Measurements from ENCODE around the gene GRIK5. TPM values are rescaled to one million over a fixed set of nuclear protein-coding genes. Genes with fewer than 3 reads are reported as not detected.

GRIK5 gene
- total RNA-seq, 6 experiments from 2014 or later, result 0.15 to 0.42 (median 0.17) TPM; not detected in 2

DNA sequence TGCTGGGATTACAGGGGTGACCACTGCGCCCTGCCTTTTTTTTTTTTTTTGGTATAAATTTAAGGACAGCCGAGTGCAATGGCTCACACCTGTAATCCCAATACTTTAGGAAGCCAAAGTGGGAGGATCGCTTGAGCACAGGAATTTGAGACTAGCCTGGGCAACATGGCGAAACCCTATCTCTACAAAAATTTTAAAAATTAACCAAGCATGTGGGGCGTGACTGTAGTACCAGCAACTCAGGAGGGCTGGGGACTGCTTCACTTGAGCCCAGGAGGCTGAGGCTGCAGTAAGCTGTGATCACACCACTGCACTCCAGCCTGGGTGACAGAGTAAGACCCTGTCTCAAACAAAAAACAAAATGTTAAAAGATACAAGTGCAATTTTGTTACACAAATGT, 27.5 kb upstream of the GRIK5 start:
- DNase-seq (no peak), ATAC-seq (no peak)
- no peak for TF ChIP-seq POLR2A (IDR thresholded peaks at IDR 0.05)
- TF ChIP-seq, protein P1, sequence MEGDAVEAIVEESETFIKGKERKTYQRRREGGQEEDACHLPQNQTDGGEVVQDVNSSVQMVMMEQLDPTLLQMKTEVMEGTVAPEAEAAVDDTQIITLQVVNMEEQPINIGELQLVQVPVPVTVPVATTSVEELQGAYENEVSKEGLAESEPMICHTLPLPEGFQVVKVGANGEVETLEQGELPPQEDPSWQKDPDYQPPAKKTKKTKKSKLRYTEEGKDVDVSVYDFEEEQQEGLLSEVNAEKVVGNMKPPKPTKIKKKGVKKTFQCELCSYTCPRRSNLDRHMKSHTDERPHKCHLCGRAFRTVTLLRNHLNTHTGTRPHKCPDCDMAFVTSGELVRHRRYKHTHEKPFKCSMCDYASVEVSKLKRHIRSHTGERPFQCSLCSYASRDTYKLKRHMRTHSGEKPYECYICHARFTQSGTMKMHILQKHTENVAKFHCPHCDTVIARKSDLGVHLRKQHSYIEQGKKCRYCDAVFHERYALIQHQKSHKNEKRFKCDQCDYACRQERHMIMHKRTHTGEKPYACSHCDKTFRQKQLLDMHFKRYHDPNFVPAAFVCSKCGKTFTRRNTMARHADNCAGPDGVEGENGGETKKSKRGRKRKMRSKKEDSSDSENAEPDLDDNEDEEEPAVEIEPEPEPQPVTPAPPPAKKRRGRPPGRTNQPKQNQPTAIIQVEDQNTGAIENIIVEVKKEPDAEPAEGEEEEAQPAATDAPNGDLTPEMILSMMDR (IDR thresholded peaks at IDR 0.05), result no peak
- WGBS (ENCODE audit: insufficient coverage, low coverage, low lambda C conversion rate, missing lambda C conversion rate), result 50% methylated on average over 5 of the region's 5 CpGs
- intact Hi-C loops (cut with DNase I), result no loop called here
- Histone ChIP-seq H3K9me3 (no peaks in the 10 kb centered on the region), H3K36me3 (no peaks in the 10 kb centered on the region), H3K4me3 (no peak overlapping the region), H3K4me1 (no peaks in the 10 kb centered on the region), H3K27ac (no peak overlapping the region), H3K27me3 (no peaks in the 10 kb centered on the region)

GRCh38 chr19:42096255-42096837, 26.3 kb upstream of the GRIK5 start:
- no peak overlapping the region for H3K4me3 ChIP-seq
- ATAC-seq (no peak), DNase-seq (no peak)
- TF ChIP-seq, protein P1 (IDR thresholded peaks at IDR 0.05), result no peak
- TF ChIP-seq POLR2A (IDR thresholded peaks at IDR 0.05), result no peak
- WGBS (ENCODE audit: insufficient coverage, low coverage, low lambda C conversion rate, missing lambda C conversion rate), result 76% methylated on average over 4 of the region's 15 CpGs
- no peaks in the 10 kb centered on the region for H3K27me3 ChIP-seq
- H3K27ac ChIP-seq, result no peak overlapping the region
- no peaks in the 10 kb centered on the region for H3K36me3 ChIP-seq
- H3K4me1 ChIP-seq, result no peaks in the 10 kb centered on the region
- no peaks in the 10 kb centered on the region for H3K9me3 ChIP-seq
- intact Hi-C loops (cut with DNase I), result no loop called here

DNA sequence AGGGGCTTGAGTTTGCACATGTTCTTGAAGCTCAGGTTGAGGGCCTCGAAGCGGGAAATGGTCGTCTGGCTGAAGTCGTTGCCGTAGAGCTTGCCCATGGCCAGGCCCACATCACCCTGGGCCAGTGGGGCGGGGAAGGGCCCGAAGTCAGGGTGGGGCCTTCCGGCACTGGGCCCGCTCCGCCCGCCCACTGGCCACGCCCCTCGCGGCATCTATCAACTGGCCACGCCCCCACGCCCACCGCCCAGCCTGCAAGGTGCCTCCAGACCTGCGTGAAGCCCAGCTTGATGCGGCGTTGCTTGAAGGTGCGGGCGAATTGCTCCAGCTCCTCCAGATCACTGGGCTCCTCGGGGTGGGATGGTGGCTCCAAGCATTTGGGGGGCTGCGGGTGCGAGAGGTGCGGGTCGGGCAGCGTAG, 25.8 kb upstream of the GRIK5 start:
- Histone ChIP-seq H3K27ac (no peak overlapping the region), H3K27me3 (no peaks in the 10 kb centered on the region), H3K4me3 (no peak overlapping the region), H3K9me3 (no peaks in the 10 kb centered on the region), H3K36me3 (no peaks in the 10 kb centered on the region), H3K4me1 (no peaks in the 10 kb centered on the region)
- no CpG with 5 or more reads among the region's 28 CpGs for WGBS (ENCODE audit: insufficient coverage, low coverage, low lambda C conversion rate, missing lambda C conversion rate)
- DNase-seq, result no peak
- no peak for ATAC-seq
- intact Hi-C loops (cut with DNase I), result no loop called here
- TF ChIP-seq, protein P1 (IDR thresholded peaks at IDR 0.05), result no peak

- no peak for ATAC-seq
- no peak overlapping the region for H3K4me3 ChIP-seq
- no peaks in the 10 kb centered on the region for H3K4me1 ChIP-seq
- no peak for DNase-seq
- WGBS (ENCODE audit: insufficient coverage, low coverage, low lambda C conversion rate, missing lambda C conversion rate), result 88% methylated on average over 6 of the region's 36 CpGs
- no peak overlapping the region for H3K27ac ChIP-seq
- H3K27me3 ChIP-seq, result no peaks in the 10 kb centered on the region
- H3K9me3 ChIP-seq, result no peaks in the 10 kb centered on the region
- no peak for TF ChIP-seq POLR2A (IDR thresholded peaks at IDR 0.05)
- TF ChIP-seq, protein P1 (IDR thresholded peaks at IDR 0.05), result no peak
- no peaks in the 10 kb centered on the region for H3K36me3 ChIP-seq
- intact Hi-C loops (cut with DNase I), result no loop called here
Measured at GRCh38 chr19:42095142-42095813, 25.3 kb upstream of the GRIK5 start.

Measured in right lobe of liver (tissue), 6 donors.